HepG2 (cell line): ENCODE results near the gene ARHGEF16. TPM values are rescaled to one million over a fixed set of nuclear protein-coding genes. Genes with fewer than 3 reads are reported as not detected.
A peak's percentile ranks its signal among the peaks of the same experiment; 100 is the strongest.

Experiments
- CC2D1A ChIP-seq: sonication (generic); formaldehyde crosslinking; IDR thresholded peaks from 2 replicates; pipeline ENCODE4 v1.8.1; 2023; ENCODE audit warnings: mild to moderate bottlenecking, missing genetic modification reagents
- FIP1L1 ChIP-seq: fragments of 200-400 bp; formaldehyde crosslinking; IDR thresholded peaks from 2 replicates; pipeline ENCODE4 v1.6.1; 2018; ENCODE audit warnings: low read depth, mild to moderate bottlenecking, low read length, moderate library complexity, borderline replicate concordance; ENCODE audit not compliant: insufficient read depth
- HDAC1 ChIP-seq: sonication (generic); formaldehyde crosslinking; IDR thresholded peaks from 2 replicates; pipeline ENCODE4 v1.5.1; 2020; ENCODE audit warnings: mild to moderate bottlenecking, missing genetic modification reagents
- HNF1B ChIP-seq: sonication (generic); formaldehyde crosslinking; IDR thresholded peaks from 2 replicates; pipeline ENCODE4 v1.5.1; 2020; ENCODE audit warnings: mild to moderate bottlenecking, moderate library complexity, missing genetic modification reagents
- KDM5A ChIP-seq: fragments of 200-600 bp; sonication (generic); IDR thresholded peaks from 2 replicates; pipeline ENCODE4 v1.7.0; 2018; ENCODE audit warnings: antibody characterized with exemption, mild to moderate bottlenecking, low read length, borderline replicate concordance
- MAFK ChIP-seq, 2 experiments: IDR thresholded peaks in 1 of 2; conservative IDR thresholded peaks in 1 of 2; 2 replicates each; pipeline ENCODE4 v1.6.1; 2011; ENCODE audit warnings: improper control_type of control experiment in 2 of 2, low read length in 2 of 2
- MATR3 ChIP-seq: sonication (generic); formaldehyde crosslinking; IDR thresholded peaks from 2 replicates; pipeline ENCODE4 v1.4.0; 2020; ENCODE audit warnings: missing genetic modification reagents
- PAF1 ChIP-seq: IDR thresholded peaks from 2 replicates; pipeline ENCODE4 v1.6.1; 2016; ENCODE audit warnings: missing genetic modification reagents, missing compliant biosample characterization
- SIN3B ChIP-seq: fragments of 150-350 bp; IDR thresholded peaks from 2 replicates; pipeline ENCODE4 v1.6.1; 2014; ENCODE audit warnings: low read length
- SMAD3 ChIP-seq: sonication (generic); formaldehyde crosslinking; IDR thresholded peaks from 2 replicates; pipeline ENCODE4 v1.4.0; 2020; ENCODE audit warnings: missing genetic modification reagents
- SOX13 ChIP-seq, 3 experiments: fragments of 450-650 bp in 1 of 3; sonication (generic) in 1 of 3; formaldehyde crosslinking in 1 of 3; IDR thresholded peaks in 2 of 3; conservative IDR thresholded peaks in 1 of 3; 2 replicates each; pipeline versions ENCODE4 v1.5.0 to v1.6.1; 2016 to 2020; ENCODE audit warnings: antibody characterized with exemption in 1 of 3, mild to moderate bottlenecking in 1 of 3, missing compliant biosample characterization in 1 of 3, missing genetic modification reagents in 1 of 3, moderate library complexity in 1 of 3
- THRA ChIP-seq: sonication (generic); formaldehyde crosslinking; IDR thresholded peaks from 2 replicates; pipeline ENCODE4 v1.4.0; 2020; ENCODE audit warnings: missing genetic modification reagents, borderline replicate concordance
- TRIM22 ChIP-seq: fragments of 450-650 bp; IDR thresholded peaks from 2 replicates; pipeline ENCODE4 v1.6.1; 2017
- ZBTB20 ChIP-seq: sonication (generic); formaldehyde crosslinking; IDR thresholded peaks from 2 replicates; pipeline ENCODE4 v1.8.1; 2023; ENCODE audit warnings: missing genetic modification reagents, low read depth, mild to moderate bottlenecking, borderline replicate concordance
- ZFP1 ChIP-seq: IDR thresholded peaks from 2 replicates; pipeline ENCODE4 v1.6.1; 2016
- ZNF121 ChIP-seq: sonication (generic); formaldehyde crosslinking; IDR thresholded peaks from 2 replicates; pipeline ENCODE4 v1.5.0; 2020; ENCODE audit warnings: mild to moderate bottlenecking, missing genetic modification reagents
- ZNF446 ChIP-seq: sonication (generic); formaldehyde crosslinking; IDR thresholded peaks from 2 replicates; pipeline ENCODE4 v1.5.0; 2020; ENCODE audit warnings: mild to moderate bottlenecking, missing genetic modification reagents
- ZNF558 ChIP-seq: sonication (generic); formaldehyde crosslinking; IDR thresholded peaks from 2 replicates; pipeline ENCODE4 v1.9.0; 2022; ENCODE audit warnings: mild to moderate bottlenecking, missing genetic modification reagents, borderline replicate concordance
- ZNF724P ChIP-seq: sonication (generic); formaldehyde crosslinking; IDR thresholded peaks from 2 replicates; pipeline ENCODE4 v1.8.0; 2022; ENCODE audit warnings: missing genetic modification reagents, borderline replicate concordance
- ZSCAN22 ChIP-seq: sonication (generic); formaldehyde crosslinking; IDR thresholded peaks from 2 replicates; pipeline ENCODE4 v1.4.0; 2020; ENCODE audit warnings: mild to moderate bottlenecking, missing genetic modification reagents
- ZXDC ChIP-seq: sonication (generic); formaldehyde crosslinking; IDR thresholded peaks from 2 replicates; pipeline ENCODE4 v1.5.0; 2020; ENCODE audit warnings: mild to moderate bottlenecking, missing genetic modification reagents
- polyA plus RNA-seq, 8 experiments: library from polyadenylated mRNA; depleted of rRNA in 3 of 8; stranded (reverse) in 7 of 8; unstranded in 1 of 8; fragments of >200 nt; fragmentation: Illumina TruSeq in 4 of 8; extraction: Trizol in 4 of 8; gene quantifications; 2 replicates each; pipeline versions ENCODE4 v1.2.1 to v1.2.3, GENCODE V29; 2011 to 2016; ENCODE audit warnings: low read depth in 4 of 8, missing spikeins in 1 of 8, mixed read lengths in 1 of 8; ENCODE audit not compliant: insufficient read depth in 1 of 8
- total RNA-seq, 5 experiments: library from RNA; depleted of rRNA; stranded (reverse); fragments of >200 nt; fragmentation: Illumina TruSeq; extraction: Trizol; gene quantifications; 2 replicates each; pipeline ENCODE4 v1.2.3, GENCODE V29; 2016; ENCODE audit warnings: low read depth in 1 of 5

Gene ARHGEF16
- total and polyA plus RNA-seq, 2 of the 13 experiments (the other 11 are each of a cell fraction or from before 2014, with no cell fraction given) = 20.3 to 39.9 TPM

GRCh38 chr1:3453891-3454810 is at the start of gene ARHGEF16 (continued):
- TF ChIP-seq ZNF558 (CRISPR knock-in tag) (peak; percentile 41; the same call in 1 of the 2 replicates), ZBTB20 (CRISPR knock-in tag) (no peak), THRA (CRISPR knock-in tag) (peak; percentile 60; the same call in 1 of the 2 replicates), ZFP1 (no peak), FIP1L1 (no peak), PAF1 (CRISPR knock-in tag) (no peak), ZNF724P (CRISPR knock-in tag) (no peak), HDAC1 (CRISPR knock-in tag) (0 out of 2 replicates have a peak, but pooled peaks have one; percentile 16), SIN3B (no peak), CC2D1A (CRISPR knock-in tag) (no peak), HNF1B (CRISPR knock-in tag) (no peak), ZSCAN22 (no peak), SMAD3 (CRISPR knock-in tag) (no peak), TRIM22 (no peak), SOX13 (IDR thresholded peaks at IDR 0.05) (no peak), SOX13 (CRISPR knock-in tag; conservative IDR thresholded peaks at IDR 0.05 in 1 of 2, IDR thresholded peaks at IDR 0.05 in 1 of 2) (no peak; a peak in 1 of 4 replicates), ZNF446 (peak; percentile 79; the same call in 1 of the 2 replicates), ZNF121 (CRISPR knock-in tag) (no peak), MAFK (conservative IDR thresholded peaks at IDR 0.05 in 1 of 2, IDR thresholded peaks at IDR 0.05 in 1 of 2; ENCODE audit: low read length in 2 of 2) (no peak), MATR3 (CRISPR knock-in tag) (no peak), ZXDC (peak; percentile 56; the same call in 1 of the 2 replicates), KDM5A (no peak)
